Right lung (tissue), 10 donors: ENCODE measurements around the gene SKA3. TPM values are rescaled to one million over a fixed set of nuclear protein-coding genes. Genes with fewer than 3 reads are reported as not detected.
"Not testable (repeated sequence)": the region's sequence is repeated elsewhere in the genome, so short reads cannot be mapped to it uniquely, and the experiment has no call there.

Source experiments
- DNase-seq, 2 donors: peaks; one replicate each; pipeline ENCODE4 v3.0.0-alpha.2; 2013
- long read RNA-seq, 8 donors: transcript quantifications; one replicate each; lab custom pipeline, GENCODE V29; 2026
- polyA plus RNA-seq, 5 donors: library from polyadenylated mRNA; unstranded; fragments of 120-200 nt; gene quantifications; one replicate each; pipeline versions ENCODE4 v1.2.1 to v1.2.3, GENCODE V29; 2013; ENCODE audit warnings: inconsistent platforms in 1 of 5, low replicate concordance in 1 of 5; ENCODE audit not compliant: insufficient read length in 5 of 5, insufficient read depth in 1 of 5

The SKA3 gene
- polyA plus RNA-seq: 10 to 100 TPM in 3 of 5 donors, 1 to 10 TPM in 2; 8.1 to 21.9 (median 12.7) TPM
- long read RNA-seq, donor 1, partial matches to known transcripts: 5 of 8 reads
- long read RNA-seq, donor 1, other reads (novel, unspliced or antisense): 0 of 8 reads
- long read RNA-seq, donor 2, partial matches to known transcripts: 0 of 2 reads
- long read RNA-seq, donor 2, other reads (novel, unspliced or antisense): 0 of 2 reads
- long read RNA-seq, donor 3, partial matches to known transcripts: 0 of 178 reads
- long read RNA-seq, donor 3, other reads (novel, unspliced or antisense): 178 of 178 reads
- long read RNA-seq, donor 4: 0 reads
- long read RNA-seq, donor 5, partial matches to known transcripts: 11 of 18 reads
- long read RNA-seq, donor 5, other reads (novel, unspliced or antisense): 0 of 18 reads
- long read RNA-seq, donor 6, partial matches to known transcripts: 0 of 2 reads
- long read RNA-seq, donor 6, other reads (novel, unspliced or antisense): 0 of 2 reads
- long read RNA-seq, donor 7, partial matches to known transcripts: 0 of 5 reads
- long read RNA-seq, donor 7, other reads (novel, unspliced or antisense): 0 of 5 reads
- long read RNA-seq, donor 8: 0 reads

GRCh38 chr13:21176215-21176981 lies at the start of gene SKA3, which contains the start of gene MRPL57:
TSS of gene SKA3 (minus strand) at chr13:21176552. CDS start at chr13:21176477, 75 bp downstream.
TSS of gene MRPL57 (plus strand) at chr13:21176658. CDS start at chr13:21176917, 259 bp downstream.
- DNase-seq: peak; percentile 94

- DNase-seq: no peak
Observed at GRCh38 chr13:21225082-21225481, 48.7 kb upstream of the SKA3 start.

GRCh38 chr13:21221268-21221667 lies 44.9 kb upstream of the SKA3 start:
- no peak for DNase-seq

- not testable (repeated sequence) for DNase-seq
Observed at GRCh38 chr13:21219716-21220115, 43.4 kb upstream of the SKA3 start.

- DNase-seq: no peak
Observed at GRCh38 chr13:21219036-21219381, 42.7 kb upstream of the SKA3 start.

GRCh38 chr13:21218351-21219035 lies 42.1 kb upstream of the SKA3 start:
- DNase-seq: no peak

GRCh38 chr13:21216332-21216731 lies 40.0 kb upstream of the SKA3 start:
- no peak for DNase-seq

- DNase-seq: not testable (repeated sequence)
Observed at GRCh38 chr13:21215419-21215818, 39.1 kb upstream of the SKA3 start.

GRCh38 chr13:21212138-21212775 lies 35.9 kb upstream of the SKA3 start:
- no peak for DNase-seq

GRCh38 chr13:21208652-21209154 lies 32.4 kb upstream of the SKA3 start:
- DNase-seq: peak in 1 of 2 donors; percentile 22

GRCh38 chr13:21202767-21203531 lies 26.6 kb upstream of the SKA3 start:
- no peak for DNase-seq

- DNase-seq: not testable (repeated sequence)
Observed at GRCh38 chr13:21201456-21202190, 25.3 kb upstream of the SKA3 start.

GRCh38 chr13:21198391-21198790 lies 22.0 kb upstream of the SKA3 start:
- not testable (repeated sequence) for DNase-seq

- not testable (repeated sequence) for DNase-seq
Observed at GRCh38 chr13:21197606-21198225, 21.4 kb upstream of the SKA3 start.

GRCh38 chr13:21194756-21195155 lies 18.4 kb upstream of the SKA3 start:
- DNase-seq: not testable (repeated sequence)

GRCh38 chr13:21186410-21186809 lies 10.1 kb upstream of the SKA3 start:
- not testable (repeated sequence) for DNase-seq

- DNase-seq: no peak
Observed at GRCh38 chr13:21181671-21182070, 5.3 kb upstream of the SKA3 start.

- DNase-seq: no peak
Observed at GRCh38 chr13:21176982-21177284, 581 bp upstream of the SKA3 start.

GRCh38 chr13:21175656-21176214 lies 617 bp downstream of the SKA3 start:
- DNase-seq: peak in 1 of 2 donors; percentile 28
